Measurements from ENCODE around the gene AFF3.

AFF3 gene

GRCh38 chr2:100174026-100174431 is 31.6 kb upstream of the AFF3 start:
- no peak for TF ChIP-seq POLR2AphosphoS5 (IDR thresholded peaks at IDR 0.05; ENCODE audit: low read depth, low read length)
- TF ChIP-seq REST (IDR thresholded peaks at IDR 0.05; ENCODE audit: insufficient read depth in 1 of 2, low read depth in 2 of 2, low read length in 2 of 2) = no peak
- TF ChIP-seq FOXP2 (optimal IDR thresholded peaks at IDR 0.05; ENCODE audit: borderline replicate concordance, extremely low read depth, extremely low read length, insufficient read depth) = no peak
- TF ChIP-seq SIN3A (IDR thresholded peaks at IDR 0.05; ENCODE audit: borderline replicate concordance, insufficient read depth, low read length) = no peak
- TF ChIP-seq TAF1 (IDR thresholded peaks at IDR 0.05; ENCODE audit: borderline replicate concordance, insufficient read depth, low read length) = no peak

GRCh38 chr2:100166701-100167100 is 24.3 kb upstream of the AFF3 start:
- no peak for TF ChIP-seq FOXP2 (optimal IDR thresholded peaks at IDR 0.05; ENCODE audit: borderline replicate concordance, extremely low read depth, extremely low read length, insufficient read depth)
- TF ChIP-seq TAF1 (IDR thresholded peaks at IDR 0.05; ENCODE audit: borderline replicate concordance, insufficient read depth, low read length) = no peak
- no peak for TF ChIP-seq SIN3A (IDR thresholded peaks at IDR 0.05; ENCODE audit: borderline replicate concordance, insufficient read depth, low read length)
- no peak for TF ChIP-seq REST (IDR thresholded peaks at IDR 0.05; ENCODE audit: insufficient read depth in 1 of 2, low read depth in 2 of 2, low read length in 2 of 2)
- TF ChIP-seq POLR2AphosphoS5 (IDR thresholded peaks at IDR 0.05; ENCODE audit: low read depth, low read length) = no peak

GRCh38 chr2:100163605-100164004 is 21.2 kb upstream of the AFF3 start:
- no peak for TF ChIP-seq FOXP2 (optimal IDR thresholded peaks at IDR 0.05; ENCODE audit: borderline replicate concordance, extremely low read depth, extremely low read length, insufficient read depth)
- no peak for TF ChIP-seq TAF1 (IDR thresholded peaks at IDR 0.05; ENCODE audit: borderline replicate concordance, insufficient read depth, low read length)

GRCh38 chr2:100161945-100162620 is 19.7 kb upstream of the AFF3 start:
- TF ChIP-seq POLR2AphosphoS5 (IDR thresholded peaks at IDR 0.05; ENCODE audit: low read depth, low read length) (no peak), REST (IDR thresholded peaks at IDR 0.05; ENCODE audit: insufficient read depth in 1 of 2, low read depth in 2 of 2, low read length in 2 of 2) (no peak), SIN3A (IDR thresholded peaks at IDR 0.05; ENCODE audit: borderline replicate concordance, insufficient read depth, low read length) (no peak), FOXP2 (optimal IDR thresholded peaks at IDR 0.05; ENCODE audit: borderline replicate concordance, extremely low read depth, extremely low read length, insufficient read depth) (no peak), TAF1 (IDR thresholded peaks at IDR 0.05; ENCODE audit: borderline replicate concordance, insufficient read depth, low read length) (no peak)

- TF ChIP-seq POLR2AphosphoS5 (IDR thresholded peaks at IDR 0.05; ENCODE audit: low read depth, low read length) = no peak
- TF ChIP-seq TAF1 (IDR thresholded peaks at IDR 0.05; ENCODE audit: borderline replicate concordance, insufficient read depth, low read length) = no peak
These were observed 18.0 kb upstream of the AFF3 start for GRCh38 chr2:100160396-100160795.

- TF ChIP-seq FOXP2 (optimal IDR thresholded peaks at IDR 0.05; ENCODE audit: borderline replicate concordance, extremely low read depth, extremely low read length, insufficient read depth) = no peak
- TF ChIP-seq SIN3A (IDR thresholded peaks at IDR 0.05; ENCODE audit: borderline replicate concordance, insufficient read depth, low read length) = no peak
- TF ChIP-seq POLR2AphosphoS5 (IDR thresholded peaks at IDR 0.05; ENCODE audit: low read depth, low read length) = no peak
- TF ChIP-seq TAF1 (IDR thresholded peaks at IDR 0.05; ENCODE audit: borderline replicate concordance, insufficient read depth, low read length) = no peak
- no peak for TF ChIP-seq REST (IDR thresholded peaks at IDR 0.05; ENCODE audit: insufficient read depth in 1 of 2, low read depth in 2 of 2, low read length in 2 of 2)
These were observed 8.9 kb upstream of the AFF3 start for GRCh38 chr2:100151310-100151709.

Measured in PFSK-1 (cell line).